Lower leg skin (tissue), 3 donors: ENCODE measurements around the gene LASP1NB.

Experiments used
- POLR2A ChIP-seq, 2 donors: fragments of 450-650 bp; IDR thresholded peaks; one replicate each; pipeline ENCODE4 v1.6.1; 2016 to 2017; ENCODE audit warnings: antibody characterized with exemption in 2 of 2, mild to moderate bottlenecking in 1 of 2, moderate library complexity in 1 of 2
- TF ChIP-seq, protein P1 (sequence below), 3 donors: fragments of 450-650 bp; IDR thresholded peaks; one replicate each; pipeline ENCODE4 v1.5.1; 2016; ENCODE audit warnings: antibody characterized with exemption in 3 of 3, mild to moderate bottlenecking in 3 of 3, moderate library complexity in 2 of 3

DNA sequence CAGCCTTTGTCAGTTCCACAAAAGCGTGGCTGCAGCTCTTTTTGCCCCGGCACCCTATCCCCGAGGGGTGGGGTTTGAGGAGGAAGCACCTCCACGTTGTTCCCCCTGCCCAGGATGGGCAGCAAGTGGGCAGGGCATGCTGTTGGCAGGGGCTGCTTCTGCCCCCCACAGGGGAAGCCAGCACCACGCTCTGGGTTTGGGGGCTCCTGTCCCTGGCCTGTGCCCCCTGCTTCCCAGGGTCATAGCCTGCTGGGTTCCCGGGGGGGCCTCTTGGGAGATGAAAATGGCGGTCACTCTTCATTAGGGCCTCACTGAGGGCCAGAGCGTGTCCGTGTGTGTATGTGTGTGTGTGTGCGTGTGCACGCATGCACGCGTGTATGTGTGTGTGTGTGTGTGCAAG is 32.8 kb upstream of the LASP1NB start:
- TF ChIP-seq, protein P1, sequence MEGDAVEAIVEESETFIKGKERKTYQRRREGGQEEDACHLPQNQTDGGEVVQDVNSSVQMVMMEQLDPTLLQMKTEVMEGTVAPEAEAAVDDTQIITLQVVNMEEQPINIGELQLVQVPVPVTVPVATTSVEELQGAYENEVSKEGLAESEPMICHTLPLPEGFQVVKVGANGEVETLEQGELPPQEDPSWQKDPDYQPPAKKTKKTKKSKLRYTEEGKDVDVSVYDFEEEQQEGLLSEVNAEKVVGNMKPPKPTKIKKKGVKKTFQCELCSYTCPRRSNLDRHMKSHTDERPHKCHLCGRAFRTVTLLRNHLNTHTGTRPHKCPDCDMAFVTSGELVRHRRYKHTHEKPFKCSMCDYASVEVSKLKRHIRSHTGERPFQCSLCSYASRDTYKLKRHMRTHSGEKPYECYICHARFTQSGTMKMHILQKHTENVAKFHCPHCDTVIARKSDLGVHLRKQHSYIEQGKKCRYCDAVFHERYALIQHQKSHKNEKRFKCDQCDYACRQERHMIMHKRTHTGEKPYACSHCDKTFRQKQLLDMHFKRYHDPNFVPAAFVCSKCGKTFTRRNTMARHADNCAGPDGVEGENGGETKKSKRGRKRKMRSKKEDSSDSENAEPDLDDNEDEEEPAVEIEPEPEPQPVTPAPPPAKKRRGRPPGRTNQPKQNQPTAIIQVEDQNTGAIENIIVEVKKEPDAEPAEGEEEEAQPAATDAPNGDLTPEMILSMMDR (IDR thresholded peaks at IDR 0.05): no peak
- TF ChIP-seq POLR2A (IDR thresholded peaks at IDR 0.05): no peak
